ENCODE results near the gene MFN1.

DNA sequence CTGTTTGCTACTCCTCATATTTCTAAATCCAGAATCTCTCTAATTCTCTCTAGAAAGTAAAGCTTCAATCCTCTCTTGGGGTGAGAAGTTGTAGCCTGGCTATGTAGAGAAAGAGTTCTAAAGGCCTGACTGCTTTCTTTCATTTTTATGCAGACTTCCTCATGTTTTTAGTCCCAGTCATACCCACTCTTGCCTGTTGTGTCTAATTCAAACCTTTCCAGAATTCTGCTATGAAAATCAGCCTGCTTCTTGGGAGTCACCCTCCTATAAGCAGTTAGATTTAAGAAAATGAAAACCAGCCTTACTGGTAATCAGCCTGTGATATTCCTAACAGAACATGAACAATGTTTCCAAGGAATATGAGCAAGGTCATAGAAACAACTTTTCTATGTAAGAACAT, 39.5 kb upstream of the MFN1 start:
- TF ChIP-seq, protein P1, sequence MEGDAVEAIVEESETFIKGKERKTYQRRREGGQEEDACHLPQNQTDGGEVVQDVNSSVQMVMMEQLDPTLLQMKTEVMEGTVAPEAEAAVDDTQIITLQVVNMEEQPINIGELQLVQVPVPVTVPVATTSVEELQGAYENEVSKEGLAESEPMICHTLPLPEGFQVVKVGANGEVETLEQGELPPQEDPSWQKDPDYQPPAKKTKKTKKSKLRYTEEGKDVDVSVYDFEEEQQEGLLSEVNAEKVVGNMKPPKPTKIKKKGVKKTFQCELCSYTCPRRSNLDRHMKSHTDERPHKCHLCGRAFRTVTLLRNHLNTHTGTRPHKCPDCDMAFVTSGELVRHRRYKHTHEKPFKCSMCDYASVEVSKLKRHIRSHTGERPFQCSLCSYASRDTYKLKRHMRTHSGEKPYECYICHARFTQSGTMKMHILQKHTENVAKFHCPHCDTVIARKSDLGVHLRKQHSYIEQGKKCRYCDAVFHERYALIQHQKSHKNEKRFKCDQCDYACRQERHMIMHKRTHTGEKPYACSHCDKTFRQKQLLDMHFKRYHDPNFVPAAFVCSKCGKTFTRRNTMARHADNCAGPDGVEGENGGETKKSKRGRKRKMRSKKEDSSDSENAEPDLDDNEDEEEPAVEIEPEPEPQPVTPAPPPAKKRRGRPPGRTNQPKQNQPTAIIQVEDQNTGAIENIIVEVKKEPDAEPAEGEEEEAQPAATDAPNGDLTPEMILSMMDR (IDR thresholded peaks at IDR 0.05; ENCODE audit: low read depth, low read length), result no peak
- no peak for TF ChIP-seq EZH2phosphoT487 (IDR thresholded peaks at IDR 0.05; ENCODE audit: low read depth)

Measured in OCI-LY3 (cell line).